GM23338 (cell line): ENCODE measurements around the gene TSPAN33. TPM values are rescaled to one million over a fixed set of nuclear protein-coding genes. Genes with fewer than 3 reads are reported as not detected.

Experiments
- ATAC-seq: fragments of 200-7000 bp; cut with Tn5 transposase; 3 replicates; pipeline ENCODE4 v1.9.1; 2020
- DNase-seq: peaks from one replicate; pipeline ENCODE4 v3.0.0-alpha.2; 2015; ENCODE audit warnings: low spot score
- H2AFZ ChIP-seq: fragments of 200-600 bp; sonication (generic); 2 replicates; pipeline ENCODE4 v1.8.0; 2016; ENCODE audit warnings: antibody characterized with exemption, mild to moderate bottlenecking, moderate library complexity
- H3F3A ChIP-seq: fragments of 200-600 bp; sonication (generic); replicated peaks from 2 replicates; pipeline ENCODE4 v1.8.0; 2017; ENCODE audit warnings: antibody characterized with exemption, mixed run types, low read depth
- H3K27ac ChIP-seq: fragments of 200-600 bp; sonication (generic); 2 replicates; pipeline ENCODE4 v1.6.1; 2016; ENCODE audit warnings: low read depth
- H3K27me3 ChIP-seq: fragments of 200-600 bp; sonication (generic); 2 replicates; pipeline ENCODE4 v1.8.0; 2016; ENCODE audit warnings: mild to moderate bottlenecking, mixed run types, moderate library complexity; ENCODE audit not compliant: insufficient read depth
- H3K36me3 ChIP-seq: fragments of 200-600 bp; sonication (generic); 2 replicates; pipeline ENCODE4 v1.8.0; 2016; ENCODE audit warnings: mild to moderate bottlenecking; ENCODE audit not compliant: insufficient read depth
- H3K4me1 ChIP-seq: fragments of 200-600 bp; sonication (generic); 2 replicates; pipeline ENCODE4 v1.8.0; 2016; ENCODE audit warnings: mild to moderate bottlenecking, moderate library complexity; ENCODE audit not compliant: insufficient read depth
- H3K4me2 ChIP-seq: fragments of 200-600 bp; sonication (generic); 2 replicates; pipeline ENCODE4 v1.7.1; 2017; ENCODE audit warnings: mixed run types
- H3K4me3 ChIP-seq: fragments of 200-600 bp; sonication (generic); 2 replicates; pipeline ENCODE4 v1.6.1; 2016; ENCODE audit warnings: mixed run types
- H3K79me2 ChIP-seq: fragments of 200-600 bp; sonication (generic); replicated peaks from 2 replicates; pipeline ENCODE4 v1.8.0; 2017; ENCODE audit warnings: mild to moderate bottlenecking; ENCODE audit not compliant: insufficient read depth
- H3K9me2 ChIP-seq: fragments of 200-600 bp; sonication (generic); 2 replicates; pipeline ENCODE4 v1.8.0; 2017; ENCODE audit not compliant: insufficient read depth
- H4K20me1 ChIP-seq: fragments of 200-600 bp; sonication (generic); replicated peaks from 2 replicates; pipeline ENCODE4 v1.8.0; 2017; ENCODE audit warnings: mild to moderate bottlenecking; ENCODE audit not compliant: insufficient read depth
- H3K27ac Mint-ChIP-seq: 2 replicates; pipeline ENCODE4 v1.8.0; 2020; ENCODE audit warnings: inconsistent platforms, mild to moderate bottlenecking, moderate library complexity, mixed read lengths
- H3K27me3 Mint-ChIP-seq: 3 replicates; pipeline ENCODE4 v1.8.0; 2022; ENCODE audit warnings: low read depth, mild to moderate bottlenecking, moderate library complexity, mixed read lengths, inconsistent platforms; ENCODE audit not compliant: insufficient read depth, poor library complexity
- H3K36me3 Mint-ChIP-seq: 3 replicates; pipeline ENCODE4 v1.8.0; 2021; ENCODE audit warnings: low read depth, mild to moderate bottlenecking, inconsistent platforms, moderate library complexity, mixed read lengths
- H3K4me1 Mint-ChIP-seq: 3 replicates; pipeline ENCODE4 v1.8.0; 2020; ENCODE audit warnings: mild to moderate bottlenecking, inconsistent platforms, mixed read lengths
- H3K4me3 Mint-ChIP-seq: 3 replicates; pipeline ENCODE4 v1.8.0; 2021; ENCODE audit warnings: moderate library complexity, mild to moderate bottlenecking, inconsistent platforms, mixed read lengths
- H3K9me3 Mint-ChIP-seq: 3 replicates; pipeline ENCODE4 v1.8.0; 2020; ENCODE audit warnings: moderate library complexity, mild to moderate bottlenecking, inconsistent platforms, mixed read lengths
- CREB1 ChIP-seq: fragments of 250-450 bp; sonication (Bioruptor Pico); IDR thresholded peaks from 2 replicates; pipeline ENCODE4 v1.5.0; 2020; ENCODE audit warnings: low read depth, mild to moderate bottlenecking, moderate library complexity
- EZH2phosphoT487 ChIP-seq: fragments of 200-600 bp; sonication (generic); IDR thresholded peaks from one replicate; pipeline ENCODE4 v1.8.1; 2018; ENCODE audit warnings: antibody characterized with exemption; ENCODE audit not compliant: unreplicated experiment
- JUNB ChIP-seq: IDR thresholded peaks from one replicate; pipeline ENCODE4 v1.6.1; 2016; ENCODE audit warnings: antibody characterized with exemption; ENCODE audit not compliant: unreplicated experiment
- NANOG ChIP-seq: IDR thresholded peaks from 2 replicates; pipeline ENCODE4 v1.6.1; 2016; ENCODE audit warnings: antibody characterized with exemption, borderline replicate concordance
- POLR2AphosphoS5 ChIP-seq: IDR thresholded peaks from 2 replicates; pipeline ENCODE4 v1.6.1; 2016; ENCODE audit warnings: antibody characterized with exemption, low read depth
- STAT1 ChIP-seq: IDR thresholded peaks from one replicate; pipeline ENCODE4 v1.6.1; 2016; ENCODE audit warnings: antibody characterized with exemption; ENCODE audit not compliant: unreplicated experiment
- ZNF114 ChIP-seq: fragments of 250-450 bp; sonication (Bioruptor Pico); IDR thresholded peaks from 2 replicates; pipeline ENCODE4 v1.5.0; 2020; ENCODE audit warnings: mild to moderate bottlenecking, moderate library complexity
- ZNF331 ChIP-seq: fragments of 250-450 bp; sonication (Bioruptor Pico); IDR thresholded peaks from 2 replicates; pipeline ENCODE4 v1.5.0; 2020; ENCODE audit warnings: low read depth, mild to moderate bottlenecking, moderate library complexity
- polyA plus RNA-seq: library from polyadenylated mRNA; unstranded; fragments of >200 nt; fragmentation: Nextera tagmentation; extraction: Ambion mirVana; gene quantifications from 2 replicates; pipeline ENCODE4 v1.2.1, GENCODE V29; 2016
- total RNA-seq: library from RNA; depleted of rRNA; stranded (reverse); fragments of >200 nt; shearing (Covaris generic); gene quantifications from 2 replicates; pipeline ENCODE4 v1.2.3, GENCODE V29; 2014
- TF ChIP-seq, protein P1 (sequence below): IDR thresholded peaks from 2 replicates; pipeline ENCODE4 v1.6.1; 2016; ENCODE audit warnings: antibody characterized with exemption
- TF ChIP-seq, protein P2 (sequence below): IDR thresholded peaks from one replicate; pipeline ENCODE4 v1.6.1; 2018; ENCODE audit warnings: antibody characterized with exemption; ENCODE audit not compliant: unreplicated experiment
- TF ChIP-seq, protein P3 (sequence below), 2 experiments: fragments of 200-600 bp in 1 of 2; sonication (generic) in 1 of 2; conservative IDR thresholded peaks; 2 replicates each; pipeline versions ENCODE4 v1.5.1 to v1.6.1; 2016 to 2017; ENCODE audit warnings: antibody characterized with exemption in 2 of 2, low read depth in 2 of 2, mild to moderate bottlenecking in 2 of 2, moderate library complexity in 1 of 2

TSPAN33 gene
- total and polyA plus RNA-seq, 2 experiments from 2014 or later, result 17.6 to 51.5 TPM

DNA sequence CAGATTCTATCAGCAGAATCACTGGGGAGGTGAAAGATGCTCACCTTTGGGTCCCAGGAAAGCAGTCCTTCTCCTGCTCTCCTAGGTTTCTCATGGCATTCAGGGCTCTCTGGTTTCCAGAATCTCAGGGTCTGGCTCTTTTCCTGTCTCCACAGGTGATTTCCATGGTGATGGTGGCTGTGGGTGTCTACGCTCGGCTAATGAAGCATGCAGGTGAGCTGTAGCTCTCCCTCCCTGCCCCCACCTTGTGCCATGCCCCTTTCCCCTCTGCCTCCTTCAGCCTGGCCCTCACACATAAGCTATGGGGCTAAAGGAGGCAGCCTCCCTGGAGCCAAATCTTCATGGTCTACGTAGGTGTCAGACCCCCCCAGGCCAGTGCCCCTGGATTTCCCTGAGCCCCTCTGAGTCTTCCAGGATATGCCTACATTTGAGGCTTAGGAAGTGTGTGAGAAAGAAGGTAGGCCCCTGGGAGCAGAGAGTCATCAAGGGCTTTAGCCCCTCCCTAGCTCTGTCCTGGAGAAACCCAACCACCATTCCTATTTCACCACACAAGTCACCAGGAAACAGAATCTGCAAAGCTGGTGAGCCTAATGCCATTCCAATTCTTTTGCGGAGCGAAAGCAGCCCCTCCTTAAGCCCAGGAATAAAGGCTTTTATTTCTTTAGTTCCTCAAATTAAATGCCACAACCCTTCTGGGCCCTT, 17.2 kb downstream of the TSPAN33 start:
- Histone ChIP-seq H2AFZ (no peak overlapping the region), H3K36me3 (peaks cover 9% of the 10 kb centered on the region), H3K9me2 (no peaks in the 10 kb centered on the region), H4K20me1 (peaks cover 8% of the 10 kb centered on the region; the same call in 1 of the 2 replicates), H3K4me1 (no peaks in the 10 kb centered on the region), H3K79me2 (no peaks in the 10 kb centered on the region), H3K27ac (no peak overlapping the region), H3K4me2 (no peak overlapping the region), H3K27me3 (no peaks in the 10 kb centered on the region), H3F3A (no peaks in the 10 kb centered on the region), H3K4me3 (no peak overlapping the region)
- TF ChIP-seq JUNB (no peak), EZH2phosphoT487 (no peak), NANOG (no peak), CREB1 (CRISPR knock-in tag) (no peak), ZNF114 (CRISPR knock-in tag) (no peak), STAT1 (no peak)
- TF ChIP-seq, protein P1, sequence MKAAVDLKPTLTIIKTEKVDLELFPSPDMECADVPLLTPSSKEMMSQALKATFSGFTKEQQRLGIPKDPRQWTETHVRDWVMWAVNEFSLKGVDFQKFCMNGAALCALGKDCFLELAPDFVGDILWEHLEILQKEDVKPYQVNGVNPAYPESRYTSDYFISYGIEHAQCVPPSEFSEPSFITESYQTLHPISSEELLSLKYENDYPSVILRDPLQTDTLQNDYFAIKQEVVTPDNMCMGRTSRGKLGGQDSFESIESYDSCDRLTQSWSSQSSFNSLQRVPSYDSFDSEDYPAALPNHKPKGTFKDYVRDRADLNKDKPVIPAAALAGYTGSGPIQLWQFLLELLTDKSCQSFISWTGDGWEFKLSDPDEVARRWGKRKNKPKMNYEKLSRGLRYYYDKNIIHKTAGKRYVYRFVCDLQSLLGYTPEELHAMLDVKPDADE, result no peak
- TF ChIP-seq, protein P2, sequence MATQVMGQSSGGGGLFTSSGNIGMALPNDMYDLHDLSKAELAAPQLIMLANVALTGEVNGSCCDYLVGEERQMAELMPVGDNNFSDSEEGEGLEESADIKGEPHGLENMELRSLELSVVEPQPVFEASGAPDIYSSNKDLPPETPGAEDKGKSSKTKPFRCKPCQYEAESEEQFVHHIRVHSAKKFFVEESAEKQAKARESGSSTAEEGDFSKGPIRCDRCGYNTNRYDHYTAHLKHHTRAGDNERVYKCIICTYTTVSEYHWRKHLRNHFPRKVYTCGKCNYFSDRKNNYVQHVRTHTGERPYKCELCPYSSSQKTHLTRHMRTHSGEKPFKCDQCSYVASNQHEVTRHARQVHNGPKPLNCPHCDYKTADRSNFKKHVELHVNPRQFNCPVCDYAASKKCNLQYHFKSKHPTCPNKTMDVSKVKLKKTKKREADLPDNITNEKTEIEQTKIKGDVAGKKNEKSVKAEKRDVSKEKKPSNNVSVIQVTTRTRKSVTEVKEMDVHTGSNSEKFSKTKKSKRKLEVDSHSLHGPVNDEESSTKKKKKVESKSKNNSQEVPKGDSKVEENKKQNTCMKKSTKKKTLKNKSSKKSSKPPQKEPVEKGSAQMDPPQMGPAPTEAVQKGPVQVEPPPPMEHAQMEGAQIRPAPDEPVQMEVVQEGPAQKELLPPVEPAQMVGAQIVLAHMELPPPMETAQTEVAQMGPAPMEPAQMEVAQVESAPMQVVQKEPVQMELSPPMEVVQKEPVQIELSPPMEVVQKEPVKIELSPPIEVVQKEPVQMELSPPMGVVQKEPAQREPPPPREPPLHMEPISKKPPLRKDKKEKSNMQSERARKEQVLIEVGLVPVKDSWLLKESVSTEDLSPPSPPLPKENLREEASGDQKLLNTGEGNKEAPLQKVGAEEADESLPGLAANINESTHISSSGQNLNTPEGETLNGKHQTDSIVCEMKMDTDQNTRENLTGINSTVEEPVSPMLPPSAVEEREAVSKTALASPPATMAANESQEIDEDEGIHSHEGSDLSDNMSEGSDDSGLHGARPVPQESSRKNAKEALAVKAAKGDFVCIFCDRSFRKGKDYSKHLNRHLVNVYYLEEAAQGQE, result no peak
- DNase-seq (no peak), ATAC-seq (no peak)
- H3K36me3 Mint-ChIP-seq, result peaks cover 11% of the 10 kb centered on the region
- no peak overlapping the region for H3K4me3 Mint-ChIP-seq
- no peak overlapping the region for H3K27ac Mint-ChIP-seq
- no peaks in the 10 kb centered on the region for H3K9me3 Mint-ChIP-seq
- peaks cover 2% of the 10 kb centered on the region; the same call in 1 of the 3 replicates for H3K4me1 Mint-ChIP-seq
- peaks cover 2% of the 10 kb centered on the region for H3K27me3 Mint-ChIP-seq

DNA sequence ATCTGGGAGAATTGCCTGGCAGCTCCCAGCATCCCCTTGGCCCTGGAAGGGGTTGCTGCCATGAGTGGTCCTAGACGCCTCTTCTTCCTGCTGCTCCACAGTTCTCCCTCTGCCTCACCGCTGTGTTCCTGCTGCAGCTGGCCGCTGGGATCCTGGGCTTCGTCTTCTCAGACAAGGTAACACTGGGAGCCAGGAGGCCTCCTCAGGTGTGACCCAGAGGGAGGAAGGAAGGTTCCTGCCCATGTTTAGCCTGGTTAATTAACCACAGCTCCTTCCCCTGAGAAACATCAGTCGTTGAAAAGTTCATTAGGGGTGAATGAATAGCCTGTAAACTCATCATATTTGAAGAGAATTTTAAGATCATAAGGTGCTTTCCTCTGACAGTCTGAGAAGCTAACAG, 18.2 kb downstream of the TSPAN33 start:
- Mint-ChIP-seq H3K4me1 (peaks cover 6% of the 10 kb centered on the region), H3K27ac (no peak overlapping the region), H3K4me3 (no peak overlapping the region), H3K27me3 (peaks cover 2% of the 10 kb centered on the region), H3K36me3 (peaks cover 14% of the 10 kb centered on the region), H3K9me3 (no peaks in the 10 kb centered on the region)
- no peak overlapping the region for H3K4me3 ChIP-seq
- H3K27me3 ChIP-seq, result no peaks in the 10 kb centered on the region
- H3F3A ChIP-seq, result 0 out of 2 replicates have a peak, but pooled peaks cover 3% of the 10 kb centered on the region
- DNase-seq (no peak), ATAC-seq (no peak)
- no peaks in the 10 kb centered on the region for H3K79me2 ChIP-seq
- no peak overlapping the region for H2AFZ ChIP-seq
- peaks cover 9% of the 10 kb centered on the region for H3K36me3 ChIP-seq
- no peaks in the 10 kb centered on the region for H3K9me2 ChIP-seq
- peaks cover 5% of the 10 kb centered on the region; the same call in 1 of the 2 replicates for H4K20me1 ChIP-seq
- no peak overlapping the region for H3K27ac ChIP-seq
- peaks cover 4% of the 10 kb centered on the region; the same call in 1 of the 2 replicates for H3K4me1 ChIP-seq
- no peak overlapping the region for H3K4me2 ChIP-seq
- TF ChIP-seq CREB1 (CRISPR knock-in tag) (no peak), POLR2AphosphoS5 (no peak), STAT1 (no peak), ZNF331 (CRISPR knock-in tag) (no peak)
- TF ChIP-seq, protein P3, sequence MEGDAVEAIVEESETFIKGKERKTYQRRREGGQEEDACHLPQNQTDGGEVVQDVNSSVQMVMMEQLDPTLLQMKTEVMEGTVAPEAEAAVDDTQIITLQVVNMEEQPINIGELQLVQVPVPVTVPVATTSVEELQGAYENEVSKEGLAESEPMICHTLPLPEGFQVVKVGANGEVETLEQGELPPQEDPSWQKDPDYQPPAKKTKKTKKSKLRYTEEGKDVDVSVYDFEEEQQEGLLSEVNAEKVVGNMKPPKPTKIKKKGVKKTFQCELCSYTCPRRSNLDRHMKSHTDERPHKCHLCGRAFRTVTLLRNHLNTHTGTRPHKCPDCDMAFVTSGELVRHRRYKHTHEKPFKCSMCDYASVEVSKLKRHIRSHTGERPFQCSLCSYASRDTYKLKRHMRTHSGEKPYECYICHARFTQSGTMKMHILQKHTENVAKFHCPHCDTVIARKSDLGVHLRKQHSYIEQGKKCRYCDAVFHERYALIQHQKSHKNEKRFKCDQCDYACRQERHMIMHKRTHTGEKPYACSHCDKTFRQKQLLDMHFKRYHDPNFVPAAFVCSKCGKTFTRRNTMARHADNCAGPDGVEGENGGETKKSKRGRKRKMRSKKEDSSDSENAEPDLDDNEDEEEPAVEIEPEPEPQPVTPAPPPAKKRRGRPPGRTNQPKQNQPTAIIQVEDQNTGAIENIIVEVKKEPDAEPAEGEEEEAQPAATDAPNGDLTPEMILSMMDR (conservative IDR thresholded peaks at IDR 0.05; ENCODE audit: low read depth in 2 of 2), result no peak
- TF ChIP-seq, protein P2, result no peak
